PC-9 (cell line): Measurements from ENCODE around the gene PHACTR1.

ENCODE experiments used
- CTCF ChIP-seq: fragments of 200-600 bp; sonication (generic); conservative IDR thresholded peaks from 2 replicates; pipeline ENCODE4 v1.6.1; 2017; ENCODE audit warnings: mixed run types, antibody characterized with exemption, mild to moderate bottlenecking, moderate library complexity
- EZH2 ChIP-seq: fragments of 200-600 bp; sonication (generic); IDR thresholded peaks from 2 replicates; pipeline ENCODE4 v1.8.0; 2017; ENCODE audit warnings: antibody characterized with exemption, low read depth

- TF ChIP-seq CTCF (no peak), EZH2 (no peak)
Observed at GRCh38 chr6:12916006-12916405, 199.4 kb downstream of the PHACTR1 start.
